Thyroid gland (tissue), 4 donors: ENCODE results near the gene FOXF1. TPM values are rescaled to one million over a fixed set of nuclear protein-coding genes. Genes with fewer than 3 reads are reported as not detected.

Experiments used
- DNase-seq, 2 donors: peaks; one replicate each; pipeline ENCODE4 v3.0.0-alpha.2; 2019
- H3K27ac ChIP-seq, 3 donors: fragments of 200-600 bp; sonication (generic); 1 replicate in 2 of 3; 2 replicates in 1 of 3; pipeline ENCODE4 v1.5.1; 2016 to 2019; ENCODE audit warnings: mild to moderate bottlenecking in 1 of 3, moderate library complexity in 1 of 3
- H3K27me3 ChIP-seq: fragments of 200-600 bp; sonication (generic); one replicate; pipeline ENCODE4 v1.5.1; 2019
- H3K36me3 ChIP-seq, 2 donors: fragments of 200-600 bp; sonication (generic); one replicate each; pipeline ENCODE4 v1.5.1; 2016 to 2019
- H3K4me1 ChIP-seq, 2 donors: fragments of 200-600 bp; sonication (generic); one replicate each; pipeline ENCODE4 v1.5.1; 2017 to 2019
- H3K4me3 ChIP-seq, 3 donors: fragments of 200-600 bp; sonication (generic); replicated peaks in 1 of 3; 1 replicate in 2 of 3; 2 replicates in 1 of 3; pipeline ENCODE4 v1.5.1; 2016; ENCODE audit warnings: mild to moderate bottlenecking in 1 of 3
- H3K9me3 ChIP-seq: fragments of 200-600 bp; sonication (generic); one replicate; pipeline ENCODE4 v1.5.1; 2017
- POLR2A ChIP-seq, 2 donors: fragments of 450-650 bp; IDR thresholded peaks; one replicate each; pipeline ENCODE4 v1.6.1; 2017; ENCODE audit warnings: antibody characterized with exemption in 2 of 2, mild to moderate bottlenecking in 2 of 2, moderate library complexity in 1 of 2
- WGBS, 2 donors: methylation state at CpG; one replicate each; pipeline ENCODE4 v1.1.5; 2017; 5-methylcytosine and 5-hydroxymethylcytosine counted together
- intact Hi-C: fragments of 100-400 bp; cut with DNase I; formaldehyde crosslinking; loops from one replicate; pipeline ENCODE4 v1.15.1; 2023
- total RNA-seq, 4 donors: library from RNA; depleted of rRNA; stranded (reverse); fragments of >200 nt; gene quantifications; one replicate each; pipeline ENCODE4 v1.2.3, GENCODE V29; 2016
- TF ChIP-seq, protein P1 (sequence below), 6 experiments: fragments of 200-600 bp in 3 of 6; fragments of 450-650 bp in 3 of 6; sonication (generic) in 3 of 6; IDR thresholded peaks; one replicate each; pipeline ENCODE4 v1.5.1; 2016 to 2019; ENCODE audit warnings: antibody characterized with exemption in 6 of 6, mild to moderate bottlenecking in 2 of 6, inconsistent platforms in 1 of 6, moderate library complexity in 1 of 6

Gene FOXF1
- total RNA-seq, 4 donors from 2014 or later: 1.5 to 3.7 (median 2.3) TPM

DNA sequence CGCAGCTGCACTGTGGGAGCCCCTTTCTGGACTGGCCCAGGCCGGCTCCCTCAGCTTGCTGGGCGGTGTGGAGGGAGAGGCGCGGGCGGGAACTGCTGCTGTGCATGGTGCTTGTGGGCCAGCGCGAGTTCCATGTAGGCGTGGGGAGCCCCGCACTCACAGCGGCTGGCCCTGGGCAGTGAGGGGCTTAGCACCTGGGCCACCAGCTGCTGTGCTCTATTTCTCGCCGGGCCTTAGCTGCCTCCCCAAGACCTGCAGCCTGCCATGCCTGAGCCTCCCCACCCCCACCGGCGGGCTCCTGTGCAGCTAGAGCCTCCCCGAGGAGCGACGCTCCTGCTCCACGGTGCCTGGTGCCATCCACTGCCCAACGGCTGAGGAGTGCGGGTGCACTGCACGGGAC is 43.0 kb downstream of the FOXF1 start:
- TF ChIP-seq, protein P1, sequence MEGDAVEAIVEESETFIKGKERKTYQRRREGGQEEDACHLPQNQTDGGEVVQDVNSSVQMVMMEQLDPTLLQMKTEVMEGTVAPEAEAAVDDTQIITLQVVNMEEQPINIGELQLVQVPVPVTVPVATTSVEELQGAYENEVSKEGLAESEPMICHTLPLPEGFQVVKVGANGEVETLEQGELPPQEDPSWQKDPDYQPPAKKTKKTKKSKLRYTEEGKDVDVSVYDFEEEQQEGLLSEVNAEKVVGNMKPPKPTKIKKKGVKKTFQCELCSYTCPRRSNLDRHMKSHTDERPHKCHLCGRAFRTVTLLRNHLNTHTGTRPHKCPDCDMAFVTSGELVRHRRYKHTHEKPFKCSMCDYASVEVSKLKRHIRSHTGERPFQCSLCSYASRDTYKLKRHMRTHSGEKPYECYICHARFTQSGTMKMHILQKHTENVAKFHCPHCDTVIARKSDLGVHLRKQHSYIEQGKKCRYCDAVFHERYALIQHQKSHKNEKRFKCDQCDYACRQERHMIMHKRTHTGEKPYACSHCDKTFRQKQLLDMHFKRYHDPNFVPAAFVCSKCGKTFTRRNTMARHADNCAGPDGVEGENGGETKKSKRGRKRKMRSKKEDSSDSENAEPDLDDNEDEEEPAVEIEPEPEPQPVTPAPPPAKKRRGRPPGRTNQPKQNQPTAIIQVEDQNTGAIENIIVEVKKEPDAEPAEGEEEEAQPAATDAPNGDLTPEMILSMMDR (IDR thresholded peaks at IDR 0.05): no peak
- TF ChIP-seq POLR2A (IDR thresholded peaks at IDR 0.05): no peak
- no peaks in the 10 kb centered on the region for H3K27me3 ChIP-seq
- no peak for DNase-seq
- H3K27ac ChIP-seq: no peak overlapping the region
- peaks cover 0 to 14% of the 10 kb centered on the region in 2 donors for H3K4me1 ChIP-seq
- no peak overlapping the region for H3K4me3 ChIP-seq
- H3K9me3 ChIP-seq: no peaks in the 10 kb centered on the region
- H3K36me3 ChIP-seq: peaks cover 0 to 3% of the 10 kb centered on the region in 2 donors
- 92 to 95% methylated on average over 6 to 10 of the region's 22 CpGs for WGBS, 2 donors
- intact Hi-C loops: no loop called here

DNA sequence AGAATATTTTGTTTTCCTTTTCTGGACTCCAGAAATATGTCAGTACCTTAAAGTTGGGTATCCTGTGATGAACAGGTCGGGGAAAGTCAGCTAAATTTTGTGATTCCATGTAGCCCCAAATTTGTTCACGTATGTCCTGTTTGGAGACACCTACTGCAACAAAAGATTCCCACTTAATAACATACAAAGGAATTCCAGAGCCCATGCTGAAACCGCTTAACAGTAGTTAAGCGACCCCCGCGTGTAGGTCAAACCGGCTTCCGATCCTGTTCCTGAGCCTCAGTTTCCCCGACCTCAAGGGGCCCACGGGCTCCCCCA is 44.2 kb downstream of the FOXF1 start:
- Histone ChIP-seq H3K27me3 (no peaks in the 10 kb centered on the region), H3K9me3 (no peaks in the 10 kb centered on the region), H3K4me3 (peak overlapping the region; percentile 55 to 99 (median 67)), H3K36me3 (peaks cover 0 to 2% of the 10 kb centered on the region in 2 donors), H3K27ac (peak overlapping the region; percentile 69 to 87 (median 85)), H3K4me1 (peaks cover 0 to 14% of the 10 kb centered on the region in 2 donors)
- intact Hi-C loops: no loop called here
- TF ChIP-seq, protein P1 (IDR thresholded peaks at IDR 0.05): no peak
- no peak for TF ChIP-seq POLR2A (IDR thresholded peaks at IDR 0.05)
- no peak for DNase-seq
- WGBS, 2 donors: 4 to 8% methylated on average over 10 of the region's 10 CpGs

DNA sequence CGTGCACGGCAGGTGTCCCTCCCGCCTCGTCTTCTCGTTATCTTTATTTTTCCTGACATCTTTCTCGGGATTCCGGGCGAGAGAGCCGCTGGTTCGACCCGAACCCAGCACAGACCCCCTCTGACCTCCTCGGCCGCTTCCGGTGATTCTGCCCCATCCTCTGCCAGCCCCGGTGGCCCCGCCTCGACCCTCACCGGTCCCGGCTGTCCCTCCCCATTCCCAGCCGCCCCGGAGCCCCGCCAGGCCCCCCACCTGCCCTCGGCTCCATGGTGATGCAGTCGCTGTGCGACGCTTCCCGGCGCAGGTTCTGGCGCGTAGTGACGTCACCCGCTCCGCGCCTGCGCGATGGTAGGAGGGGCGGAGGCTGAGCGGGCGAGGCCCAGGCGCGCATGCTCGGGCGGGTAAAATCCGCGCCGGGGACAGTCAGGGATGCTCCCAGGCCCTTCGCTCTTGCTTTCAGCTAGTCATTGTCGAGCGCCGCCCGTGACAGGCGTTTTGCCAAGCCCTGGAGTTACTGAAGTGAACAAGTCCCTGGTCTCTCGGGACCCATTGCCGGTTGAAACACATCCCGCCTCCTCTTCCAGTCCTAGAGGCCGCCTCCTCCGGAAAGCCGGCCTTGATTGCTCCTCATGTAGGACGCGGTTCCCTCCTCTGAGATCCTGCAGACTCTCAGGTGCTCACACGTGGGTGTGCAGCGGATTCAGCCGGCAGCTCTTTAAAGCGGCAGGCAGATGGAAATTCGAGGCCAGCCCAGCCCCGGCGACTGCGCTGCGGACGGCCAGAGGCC is 44.8 kb downstream of the FOXF1 start, which contains the start of gene MTHFSD:
MTHFSD (minus strand) TSS at position 319 of the 787 bp plus-strand sequence; CDS start at position 268, 51 bp downstream.
- Histone ChIP-seq H3K27me3 (no peaks in the 10 kb centered on the region), H3K4me1 (peaks cover 0 to 14% of the 10 kb centered on the region in 2 donors), H3K9me3 (no peaks in the 10 kb centered on the region), H3K4me3 (peak within 1 kb of the TSS; percentile 55 to 99 (median 67)), H3K36me3 (no peaks in the 10 kb centered on the region), H3K27ac (peak within 1 kb of the TSS; percentile 69 to 87 (median 85))
- TF ChIP-seq POLR2A (IDR thresholded peaks at IDR 0.05): peak in 1 of 2 donors; percentile 67
- TF ChIP-seq, protein P1 (IDR thresholded peaks at IDR 0.05): no peak
- WGBS, 2 donors: 3 to 7% methylated on average over 46 to 63 of the region's 70 CpGs
- intact Hi-C loops: no loop called here
- peak; percentile 87 to 93 for DNase-seq

DNA sequence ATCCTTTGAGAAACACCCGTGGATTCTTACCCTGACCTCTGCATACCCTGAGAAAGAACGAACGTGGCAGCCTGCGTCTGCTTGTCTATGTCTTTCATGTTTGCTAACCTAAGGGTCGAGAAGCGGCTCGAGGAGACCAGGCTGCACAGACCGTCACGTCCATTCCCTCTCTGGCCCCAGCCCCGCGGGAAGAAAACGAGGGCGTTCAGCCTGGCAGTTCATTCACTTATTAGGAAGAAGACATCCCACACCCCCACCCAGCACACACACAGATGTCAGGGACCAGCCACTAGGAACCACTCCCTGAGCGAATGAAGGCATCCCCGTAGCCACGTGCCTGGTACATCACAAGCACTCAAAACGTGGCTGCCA is 45.4 kb downstream of the FOXF1 start:
- peak overlapping the region in 2 of 3 donors; percentile 69 to 85 for H3K27ac ChIP-seq
- H3K36me3 ChIP-seq: no peaks in the 10 kb centered on the region
- H3K4me3 ChIP-seq: peak overlapping the region; percentile 55 to 99 (median 67)
- no peak for DNase-seq
- peaks cover 0 to 14% of the 10 kb centered on the region in 2 donors for H3K4me1 ChIP-seq
- intact Hi-C loops: no loop called here
- TF ChIP-seq POLR2A (IDR thresholded peaks at IDR 0.05): no peak
- TF ChIP-seq, protein P1 (IDR thresholded peaks at IDR 0.05): no peak
- no peaks in the 10 kb centered on the region for H3K9me3 ChIP-seq
- no peaks in the 10 kb centered on the region for H3K27me3 ChIP-seq
- WGBS, 2 donors: 34 to 44% methylated on average over 17 of the region's 17 CpGs

DNA sequence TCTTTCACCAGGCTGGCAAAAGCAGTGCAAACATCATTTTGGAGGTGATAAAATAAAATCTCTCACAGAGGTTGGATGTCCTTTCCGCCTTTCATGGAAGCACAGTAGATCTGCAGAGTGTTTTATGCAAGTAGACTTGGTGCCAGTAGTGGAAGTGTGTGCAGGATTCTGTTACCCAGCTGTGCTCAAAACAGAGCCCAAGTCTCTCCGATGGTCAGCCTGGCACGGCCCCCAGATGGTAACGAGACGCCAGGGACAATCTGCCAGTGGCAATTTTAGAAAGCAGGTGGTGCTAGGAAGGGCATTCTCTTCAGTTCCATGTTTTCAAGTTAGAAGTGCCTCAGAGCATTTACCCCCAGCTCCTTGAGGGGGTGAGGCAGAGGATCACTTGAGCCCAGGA is 46.2 kb downstream of the FOXF1 start:
- 62 to 71% methylated on average over 5 of the region's 5 CpGs for WGBS, 2 donors
- H3K36me3 ChIP-seq: no peaks in the 10 kb centered on the region

More for the DNA sequence above, 46.2 kb downstream of the FOXF1 start:
- Histone ChIP-seq H3K27me3 (no peaks in the 10 kb centered on the region), H3K27ac (no peak overlapping the region), H3K4me1 (peaks cover 0 to 14% of the 10 kb centered on the region in 2 donors), H3K9me3 (no peaks in the 10 kb centered on the region), H3K4me3 (no peak overlapping the region)
- TF ChIP-seq, protein P1 (IDR thresholded peaks at IDR 0.05): no peak
- TF ChIP-seq POLR2A (IDR thresholded peaks at IDR 0.05): no peak
- no peak for DNase-seq
- intact Hi-C loops: no loop called here
